HG03469 (cell line): Measurements from ENCODE around the gene RELL2.

Experiments
- ATAC-seq: cut with Tn5 transposase; IDR thresholded peaks from one replicate; pipeline ENCODE4 v1.9.1; 2021; ENCODE audit warnings: mild to moderate bottlenecking, moderate library complexity, moderate number of reproducible peaks; ENCODE audit not compliant: unreplicated experiment

Gene RELL2

DNA sequence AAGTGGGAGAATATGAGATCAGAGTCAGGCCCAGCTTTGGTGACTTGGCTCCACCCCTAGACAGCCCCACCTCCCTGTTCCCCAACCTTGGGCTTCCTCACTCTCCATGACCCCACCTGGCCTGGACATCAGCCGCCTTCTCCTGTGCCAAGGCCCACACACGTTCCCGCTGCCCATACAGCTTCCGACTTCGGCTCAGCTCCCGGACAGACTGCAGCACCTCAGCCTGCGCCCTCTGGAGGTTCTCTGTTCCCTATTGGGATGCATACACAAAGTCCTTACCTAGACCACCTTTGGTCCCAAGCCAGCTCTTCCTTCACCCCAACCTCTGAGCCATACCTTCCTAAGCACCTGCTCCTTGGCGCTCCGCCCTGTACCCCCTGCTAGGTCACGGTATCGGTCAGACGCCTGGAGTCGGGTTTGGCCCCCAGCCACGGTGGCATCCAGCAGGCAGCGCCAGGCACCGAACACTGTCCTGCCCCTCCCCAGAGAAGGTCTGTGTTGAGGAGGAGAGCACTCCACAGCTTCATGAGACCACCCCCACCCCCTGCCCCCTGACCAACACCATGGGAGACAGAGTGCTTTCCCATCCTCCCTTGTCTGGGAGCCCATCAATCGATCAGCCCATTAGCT, 12.4 kb downstream of the RELL2 start:
- ATAC-seq: no peak

DNA sequence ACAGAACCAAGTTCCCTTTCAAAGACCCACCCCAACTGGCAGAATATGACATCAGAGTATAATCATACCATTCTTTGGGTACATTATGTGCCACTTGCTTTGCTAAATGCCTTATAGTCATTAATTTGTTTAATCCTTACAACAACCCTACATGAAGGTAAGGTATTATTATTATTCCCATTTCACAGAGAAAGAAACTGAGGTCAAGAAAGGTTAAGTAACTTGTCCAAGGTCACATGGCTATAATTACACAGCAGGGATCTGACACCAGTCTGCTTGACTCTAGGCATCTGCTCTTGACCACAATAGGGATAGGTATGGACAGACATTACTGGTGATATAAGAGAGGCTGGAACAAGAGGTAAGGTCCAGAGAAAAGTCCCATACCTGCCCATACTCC, 13.2 kb downstream of the RELL2 start:
- no peak for ATAC-seq

DNA sequence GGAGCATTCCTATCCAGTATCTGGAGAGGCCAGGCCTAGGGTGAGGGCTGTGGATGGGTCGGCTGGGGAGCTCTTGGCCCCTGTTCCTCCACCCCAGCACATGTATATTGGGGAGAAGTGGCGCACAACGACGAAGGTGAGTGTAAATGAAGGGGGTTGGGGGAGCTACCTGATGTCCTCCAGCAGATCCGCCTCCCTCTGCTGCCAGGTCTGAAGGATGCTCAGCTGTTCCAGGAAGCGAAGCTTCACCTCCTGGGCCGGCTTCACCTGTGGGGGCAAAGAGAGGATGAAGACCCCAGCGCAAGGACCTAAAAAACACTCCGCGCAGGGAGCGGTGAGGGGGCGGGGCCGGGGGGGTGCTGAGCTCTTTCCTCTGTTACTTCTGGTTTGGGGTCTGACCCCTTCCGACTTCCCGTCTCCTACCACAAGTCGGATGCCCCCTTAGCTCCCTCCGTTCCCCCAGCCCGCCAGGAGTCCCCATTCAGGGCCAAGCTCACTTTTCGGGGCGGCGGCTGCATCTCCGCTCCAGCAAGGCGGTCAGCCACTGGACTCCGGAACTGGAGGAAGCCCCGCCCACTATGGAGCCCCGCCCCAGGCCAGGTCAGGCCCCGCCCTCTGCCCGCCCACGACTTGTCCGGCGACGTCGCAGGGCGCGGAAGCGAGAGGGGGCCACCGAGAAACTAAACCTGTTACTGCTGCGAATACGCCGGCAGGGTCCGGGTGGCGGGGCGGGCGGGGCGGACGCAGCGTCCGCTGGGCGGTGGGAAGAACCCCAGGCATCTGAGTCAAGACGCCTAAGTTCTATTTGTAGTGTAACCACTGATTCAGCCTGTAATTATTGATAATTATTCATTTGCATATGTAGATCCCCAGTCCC, 14.3 kb downstream of the RELL2 start, which contains the start of gene FCHSD1:
FCHSD1 (minus strand) TSS at position 568 of the 877 bp plus-strand sequence; CDS start at position 518, 50 bp downstream.
- ATAC-seq: peak; percentile 83

DNA sequence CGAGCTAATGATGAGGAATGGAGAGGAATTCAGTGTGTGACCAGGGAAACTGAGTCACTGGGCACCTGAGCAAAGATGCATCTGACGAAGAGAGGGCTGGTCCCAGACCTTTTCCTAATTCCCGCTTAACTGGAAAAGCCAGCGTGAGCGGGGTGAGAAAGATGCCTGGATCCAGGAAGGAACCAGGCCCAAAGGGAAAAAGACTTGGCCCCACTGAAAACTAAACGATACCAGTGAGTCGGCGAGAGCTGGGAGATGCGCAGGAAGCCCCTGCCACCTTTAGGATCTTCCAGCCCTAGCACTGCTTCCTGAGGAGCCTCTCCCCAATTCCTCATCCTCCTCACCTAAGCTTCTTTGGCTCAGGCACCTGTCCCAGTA, 14.9 kb downstream of the RELL2 start:
- ATAC-seq: no peak

DNA sequence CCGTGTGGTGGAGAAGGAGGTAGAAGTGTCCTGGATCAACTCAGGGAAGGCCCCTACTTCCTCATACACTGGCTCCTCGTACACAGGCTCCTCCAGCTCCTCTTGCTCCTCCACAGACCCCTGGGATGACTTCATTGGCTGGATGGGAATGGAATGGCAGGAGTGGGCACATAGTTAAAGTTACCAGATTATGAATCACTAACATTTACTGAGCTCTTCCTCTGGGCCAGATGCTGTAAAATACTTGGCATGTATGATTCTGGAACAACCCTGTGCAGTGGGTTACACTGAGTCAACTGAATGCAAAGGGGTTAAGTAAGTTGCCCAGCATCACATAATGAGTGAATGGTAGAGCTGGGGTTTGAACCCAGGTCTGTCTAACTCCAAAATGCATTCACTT, 17.5 kb downstream of the RELL2 start:
- no peak for ATAC-seq

DNA sequence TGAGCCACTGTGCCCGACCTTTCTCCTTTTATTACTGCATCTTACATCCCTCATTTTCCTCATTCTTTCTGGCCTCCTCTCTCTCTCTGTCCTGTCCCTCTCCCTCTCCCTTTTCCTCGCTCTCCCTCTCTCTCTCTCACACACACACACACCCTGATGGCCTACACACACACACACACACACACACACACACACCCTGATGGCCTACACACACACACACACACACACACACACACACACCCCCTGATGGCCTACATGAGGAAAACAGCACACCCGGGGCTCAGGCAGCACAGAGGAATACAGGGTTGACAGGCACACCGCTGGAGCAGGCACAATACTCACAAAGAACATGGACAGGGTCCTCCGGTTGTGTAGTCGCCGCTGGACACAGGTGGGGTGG, 18.2 kb downstream of the RELL2 start:
- ATAC-seq: no peak

DNA sequence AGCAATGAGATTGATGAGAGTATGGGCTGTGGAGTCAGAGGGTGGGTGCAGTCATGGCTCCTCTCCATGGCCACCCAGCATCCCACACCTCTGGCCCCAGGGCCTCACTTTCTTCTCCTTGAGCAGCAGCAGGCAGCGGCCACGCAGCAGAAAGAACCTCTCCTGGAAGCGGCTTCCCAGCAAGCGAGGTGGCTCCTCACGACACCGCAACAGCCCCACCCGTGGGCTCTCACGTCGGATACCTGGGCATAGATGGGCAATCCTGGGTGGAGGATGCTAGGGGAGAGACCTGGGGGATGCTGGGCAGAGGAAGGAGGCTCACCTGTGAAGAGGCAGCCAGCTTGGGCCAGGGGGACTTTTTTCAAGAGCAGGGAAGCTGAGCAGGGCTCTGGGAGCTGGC, 19.6 kb downstream of the RELL2 start:
- no peak for ATAC-seq

DNA sequence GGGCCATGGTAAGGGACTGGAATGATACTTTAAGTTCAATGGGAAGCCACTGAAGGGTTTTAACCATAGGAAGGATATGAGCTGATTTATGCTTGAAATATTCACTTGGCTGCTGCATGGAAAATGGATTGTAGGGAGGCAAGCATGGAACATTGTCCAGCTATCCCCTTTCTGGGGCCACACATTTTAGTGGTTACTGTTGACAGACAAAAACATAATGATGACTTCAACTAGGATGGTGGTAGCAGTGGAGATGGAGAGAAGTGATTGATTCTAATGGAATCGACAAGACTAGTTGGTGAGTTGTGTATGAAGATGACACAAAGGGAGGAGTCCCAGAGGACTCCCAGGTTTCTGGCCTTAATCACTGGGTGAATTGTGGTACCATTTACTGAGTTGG, 20.6 kb downstream of the RELL2 start:
- no peak for ATAC-seq

DNA sequence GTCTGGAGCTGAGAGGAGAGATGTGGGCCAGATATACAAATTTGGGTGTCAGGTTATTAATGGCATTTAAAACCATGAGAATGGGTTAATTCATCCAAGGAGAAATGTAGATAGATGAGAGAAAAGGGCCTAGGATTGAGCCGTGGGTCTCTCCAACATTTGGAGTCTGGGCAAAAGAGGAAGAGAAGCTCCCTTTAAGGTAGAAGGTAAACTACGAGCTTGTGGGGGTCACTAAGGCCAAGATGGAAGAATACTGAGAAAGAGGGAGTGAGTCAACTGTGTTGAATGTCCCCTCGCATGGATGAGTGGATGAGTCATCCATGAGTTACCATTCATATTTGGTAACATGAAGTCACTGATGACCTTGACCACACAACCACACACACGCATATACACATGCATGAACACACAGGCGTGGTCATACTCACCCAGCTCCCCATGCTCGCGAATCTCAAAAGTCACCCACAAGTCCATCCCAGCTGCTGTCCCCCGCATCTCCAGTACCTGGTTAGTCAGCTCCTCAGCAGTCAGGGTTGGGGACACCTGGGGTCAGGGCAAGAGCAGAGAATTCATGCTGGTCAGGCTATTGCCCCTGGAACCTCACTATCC, 21.2 kb downstream of the RELL2 start:
- ATAC-seq: peak; percentile 61

DNA sequence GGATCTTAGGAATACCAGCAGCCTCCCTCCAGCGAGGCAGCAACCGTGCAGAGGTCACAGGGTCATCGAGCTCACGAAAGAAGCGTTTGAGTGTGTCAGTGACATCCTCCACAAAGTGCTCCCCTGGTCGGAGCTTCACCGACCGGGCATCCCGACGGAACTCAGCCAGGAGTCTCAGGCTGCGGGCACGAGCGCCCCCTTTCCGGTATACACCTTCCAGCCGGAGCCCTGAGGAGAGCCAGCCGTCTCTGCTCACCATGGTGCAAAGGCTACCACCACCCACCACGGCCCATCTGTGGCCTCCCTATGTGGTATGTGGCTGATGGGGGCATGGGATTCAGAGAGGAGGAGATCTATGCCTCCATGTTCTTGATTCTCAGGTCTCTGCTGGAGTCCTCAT, 25.2 kb downstream of the RELL2 start:
- ATAC-seq: no peak

DNA sequence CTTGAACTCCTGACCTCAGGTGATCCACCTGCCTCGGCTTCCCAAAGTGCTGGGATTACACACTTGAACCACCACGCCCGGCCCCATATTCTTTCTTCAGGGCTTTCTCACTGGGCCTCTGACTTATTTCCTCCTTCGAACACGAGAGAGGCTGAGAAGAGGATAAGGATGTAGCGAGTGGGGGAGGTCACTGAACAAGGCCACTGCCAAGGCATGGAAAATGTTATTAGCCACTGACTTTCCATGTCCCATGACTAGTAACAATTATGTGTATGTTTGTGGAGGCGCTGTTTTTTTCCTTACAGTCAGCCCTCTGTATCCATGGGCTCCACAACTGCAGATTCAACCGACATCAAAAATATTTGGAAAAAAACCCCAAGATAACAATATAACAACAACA, 26.7 kb downstream of the RELL2 start:
- ATAC-seq: no peak

DNA sequence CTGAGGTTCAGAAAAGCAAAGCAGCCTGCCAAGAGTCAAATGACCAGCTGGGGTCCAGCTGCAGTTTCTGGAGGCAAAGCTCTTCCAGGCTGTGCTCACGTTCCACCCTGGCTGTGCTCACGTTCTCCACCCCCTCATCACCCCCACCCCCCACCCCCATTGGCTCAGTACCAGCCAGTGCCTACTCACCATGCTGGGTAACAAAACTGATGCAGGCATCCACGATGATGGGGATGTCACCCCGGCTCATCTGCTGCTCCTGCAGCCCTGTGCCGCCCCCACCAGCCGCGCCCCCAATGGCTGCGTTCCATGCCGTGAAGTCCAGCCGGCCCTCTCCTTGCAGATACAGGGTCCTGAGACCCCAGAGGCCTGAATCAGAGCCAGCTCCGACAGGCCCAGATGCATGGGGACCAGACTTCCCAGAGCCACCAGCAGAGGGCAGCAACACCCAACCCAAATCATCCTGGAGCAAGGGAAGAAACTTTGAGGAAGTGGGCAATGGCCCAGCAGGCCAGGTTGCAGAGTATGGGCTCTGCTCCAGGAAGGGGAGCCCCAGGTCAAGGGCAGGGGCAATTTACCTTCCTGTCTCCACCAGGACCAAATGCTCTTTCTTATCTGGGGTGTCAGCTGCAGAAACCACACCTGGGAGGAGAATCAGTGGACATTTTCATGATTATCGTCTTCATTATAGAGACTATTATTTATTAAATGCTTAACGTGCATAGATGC, 28.1 kb downstream of the RELL2 start:
- peak; percentile 73 for ATAC-seq

DNA sequence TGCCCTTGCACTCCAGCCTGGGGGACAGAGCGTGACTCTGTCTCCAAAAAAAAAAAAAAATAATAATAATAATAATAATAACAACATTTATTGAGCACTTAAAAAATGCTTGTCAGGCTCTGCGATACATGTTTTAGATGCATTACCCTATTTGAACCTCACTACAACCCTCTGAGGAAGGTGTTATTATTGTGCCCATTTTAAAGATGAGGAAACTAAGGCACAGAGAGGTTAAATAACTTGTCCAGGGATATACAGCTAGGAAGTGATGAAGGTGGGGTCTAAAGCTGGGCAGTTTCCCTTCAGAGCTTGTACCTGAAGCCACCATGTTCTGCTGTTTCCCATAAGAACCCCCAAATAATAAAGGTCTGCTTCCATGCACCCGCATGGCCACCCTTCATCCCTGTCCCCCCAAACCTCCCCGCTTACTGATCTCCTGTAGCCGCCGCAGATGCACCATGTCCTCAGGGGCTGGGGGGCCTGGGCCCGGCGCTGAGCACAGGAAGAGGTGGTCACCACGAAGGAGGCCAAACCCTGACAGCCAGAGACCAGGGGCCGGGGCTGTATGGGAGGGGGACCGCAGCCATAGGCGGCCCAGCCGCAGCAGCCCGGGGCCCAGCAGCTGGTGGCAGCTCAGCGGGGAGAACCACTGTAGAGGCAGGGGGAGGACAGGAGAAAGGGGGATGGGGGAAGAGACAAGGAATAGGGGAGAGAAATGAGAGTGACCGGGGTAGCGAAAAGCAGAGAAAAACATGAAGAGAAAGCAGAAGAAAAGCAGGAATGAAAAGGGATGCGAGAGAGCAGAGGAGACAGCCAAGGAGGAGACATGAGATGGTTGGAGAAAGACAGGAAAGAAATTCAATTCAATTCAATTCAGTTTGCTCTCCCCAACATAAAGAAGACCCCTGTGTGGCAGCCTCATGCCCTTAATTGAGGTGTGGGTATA, 29.5 kb downstream of the RELL2 start:
- no peak for ATAC-seq

DNA sequence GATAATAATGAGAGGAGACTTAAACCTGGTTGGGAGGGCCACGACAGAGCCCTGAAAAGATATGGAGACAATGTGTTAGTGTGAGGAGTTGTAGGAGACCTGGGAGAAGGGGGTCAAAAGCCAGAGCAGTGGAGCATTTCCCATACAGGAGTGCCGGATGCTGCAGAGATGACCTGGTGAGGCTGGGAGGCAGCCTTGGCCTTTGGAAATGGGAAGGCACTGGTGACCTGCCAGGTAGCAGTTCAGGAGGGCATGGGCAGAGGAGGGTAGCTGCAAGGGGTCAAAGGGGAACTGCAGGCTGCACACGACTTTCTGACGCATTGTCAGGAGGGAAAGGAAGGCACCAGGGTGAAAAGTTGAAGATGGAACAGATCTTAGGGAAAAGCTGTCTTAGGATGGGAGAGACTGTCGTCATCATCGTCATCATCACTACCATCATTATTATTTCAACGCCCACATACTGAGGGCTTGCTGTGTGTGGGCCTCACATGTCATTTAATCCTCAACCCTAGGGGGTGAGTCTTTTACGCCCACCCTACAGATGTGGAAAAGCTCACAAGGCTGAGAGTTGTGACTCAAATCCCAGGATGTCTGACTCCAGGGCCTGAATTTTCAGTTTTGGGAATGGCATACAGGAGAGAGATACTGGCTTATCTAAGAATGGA, 31.9 kb downstream of the RELL2 start:
- ATAC-seq: no peak

DNA sequence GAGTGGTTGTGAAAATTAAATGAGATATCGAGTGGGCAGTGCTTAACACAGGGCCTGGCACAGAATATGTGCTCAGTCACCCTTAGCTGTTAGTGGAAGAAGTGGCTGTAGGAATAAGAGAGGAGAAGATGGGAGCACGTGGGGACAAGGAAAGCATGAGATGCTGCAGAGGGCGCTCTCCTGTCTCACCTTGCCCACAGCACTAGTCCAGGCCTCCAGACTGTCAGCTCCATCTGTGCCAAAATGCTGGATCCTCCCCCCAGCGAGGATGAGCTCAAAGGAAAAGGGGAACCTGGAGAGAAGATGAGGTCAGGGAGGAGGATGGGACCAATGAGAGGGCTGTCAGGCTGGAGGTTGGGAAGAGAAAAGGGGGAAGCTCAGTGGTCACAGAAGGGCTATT, 32.7 kb downstream of the RELL2 start:
- no peak for ATAC-seq

DNA sequence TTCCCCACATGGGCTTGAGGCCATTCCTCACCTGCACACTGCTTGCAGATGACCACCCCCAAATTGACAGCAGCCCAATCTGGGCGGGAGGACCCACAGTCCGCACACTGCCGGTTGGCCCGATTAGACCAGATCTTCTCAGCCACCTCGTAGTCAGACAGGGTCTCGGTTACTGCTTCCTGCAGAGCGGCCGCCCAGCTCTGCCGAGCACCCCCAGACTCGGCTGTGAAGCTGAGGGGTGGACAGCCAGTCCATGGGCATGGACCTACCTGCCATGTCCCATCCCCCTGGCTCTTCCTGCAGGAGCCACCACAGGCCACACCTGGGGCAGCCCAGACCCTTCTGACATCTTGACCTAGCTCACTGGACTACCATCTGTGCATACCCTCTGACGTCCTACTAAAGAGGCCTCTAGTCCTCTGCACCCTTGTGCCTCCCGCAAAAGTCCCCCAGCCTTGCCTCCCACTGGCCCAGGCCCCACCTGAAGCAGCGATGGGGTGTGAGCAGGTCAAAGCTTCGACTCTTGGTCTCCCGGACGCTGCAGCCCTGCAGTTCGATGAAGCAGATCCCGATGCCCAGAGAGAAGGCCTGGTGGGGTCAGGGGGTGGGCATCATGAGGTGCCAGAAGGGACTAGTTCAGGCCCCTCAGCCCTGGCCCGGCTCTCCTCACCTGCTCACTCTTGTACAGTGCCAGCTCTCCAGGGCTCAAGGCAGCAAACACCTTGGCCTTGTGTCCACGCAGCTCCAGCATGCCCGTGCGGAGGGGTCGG, 35.5 kb downstream of the RELL2 start:
- no peak for ATAC-seq

DNA sequence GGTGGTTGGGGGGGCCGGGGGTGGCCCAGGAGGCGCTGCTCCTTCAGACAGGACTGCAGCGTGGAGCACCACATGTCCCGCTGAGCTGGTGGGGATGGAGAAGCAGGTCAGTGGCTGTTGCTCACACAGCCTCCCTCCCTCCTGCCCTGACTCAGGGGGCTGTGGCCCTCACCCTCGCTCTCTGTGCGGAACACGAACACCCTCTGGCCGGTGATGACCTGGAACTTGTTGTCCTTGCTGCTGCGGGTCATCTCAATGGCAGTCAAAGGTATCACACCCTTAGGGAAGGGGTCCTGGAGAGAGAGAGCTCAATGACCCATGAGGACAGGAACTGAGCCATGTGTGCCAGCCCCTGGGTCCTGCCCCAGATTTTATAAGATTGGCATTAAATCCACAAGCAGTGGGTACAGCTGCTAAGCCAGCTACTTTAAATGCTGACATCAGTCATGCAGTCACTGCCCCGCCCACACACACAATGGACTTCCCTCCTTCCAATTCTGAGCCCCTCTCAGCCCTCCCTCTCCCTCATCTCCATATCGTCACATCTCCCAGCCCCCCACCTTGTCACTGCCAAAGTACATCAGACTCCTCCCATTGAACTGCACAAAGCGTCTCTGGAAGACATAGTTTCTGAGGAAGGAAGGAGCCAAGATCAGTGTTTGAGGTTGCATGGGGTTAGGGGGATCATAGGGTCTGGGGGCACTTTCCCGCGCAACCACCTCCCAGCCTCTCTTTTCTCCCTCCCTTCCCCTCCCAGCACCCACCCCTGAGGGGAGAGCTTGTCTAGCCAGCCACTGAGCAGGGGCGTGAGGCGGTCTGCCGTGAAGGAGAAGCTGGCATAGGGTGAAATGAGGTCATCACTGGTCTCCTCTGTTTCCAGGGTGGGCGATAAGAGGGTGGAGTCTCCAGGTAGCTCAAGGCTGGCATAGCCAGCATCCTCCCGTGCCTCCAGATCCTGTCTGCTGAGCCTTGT, 36.3 kb downstream of the RELL2 start:
- no peak for ATAC-seq

DNA sequence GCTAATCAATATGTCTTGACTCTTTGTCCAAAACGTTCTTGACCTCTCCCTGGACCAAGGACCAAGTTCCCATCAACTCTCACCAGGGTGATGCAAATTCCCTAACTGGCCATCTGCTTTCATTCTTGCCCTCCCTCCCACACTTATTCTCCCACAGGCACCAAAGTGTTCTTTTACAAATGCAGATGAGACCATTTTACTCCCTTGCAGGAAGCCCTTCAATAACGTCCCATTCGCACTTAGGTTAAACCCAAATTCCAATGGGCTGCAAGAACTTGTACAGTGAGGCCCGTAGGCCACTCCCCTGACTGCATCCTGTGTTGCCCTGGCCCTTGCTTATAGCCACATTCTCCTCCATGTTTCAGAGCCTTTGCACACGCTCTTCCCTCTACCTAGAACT, 38.0 kb downstream of the RELL2 start:
- no peak for ATAC-seq
